Mesendoderm (in vitro differentiated cells): ENCODE results near the gene OR10AD1.
A peak's percentile ranks its signal among the peaks of the same experiment; 100 is the strongest.

Experiments used
- DNase-seq: peaks from one replicate; pipeline ENCODE4 v3.0.0; 2013
- H2AK5ac ChIP-seq: 2 replicates; pipeline ENCODE4 v1.6.1; 2013; ENCODE audit warnings: low read length, inconsistent platforms
- H2BK120ac ChIP-seq: 2 replicates; pipeline ENCODE4 v1.6.1; 2013; ENCODE audit warnings: low read depth, mild to moderate bottlenecking, low read length, moderate library complexity, mixed read lengths
- H2BK15ac ChIP-seq: replicated peaks from 2 replicates; pipeline ENCODE4 v1.6.1; 2013; ENCODE audit warnings: low read depth, mild to moderate bottlenecking, moderate library complexity
- H2BK5ac ChIP-seq: 2 replicates; pipeline ENCODE4 v1.6.1; 2013; ENCODE audit warnings: low read length, inconsistent platforms
- H3K18ac ChIP-seq: 2 replicates; pipeline ENCODE4 v1.6.1; 2013; ENCODE audit warnings: mild to moderate bottlenecking, low read length, mixed read lengths
- H3K23ac ChIP-seq: one replicate; pipeline ENCODE4 v1.6.1; 2013; ENCODE audit warnings: low read length
- H3K27ac ChIP-seq: 2 replicates; pipeline ENCODE4 v1.5.1; 2013; ENCODE audit warnings: low read depth, mild to moderate bottlenecking, inconsistent platforms, low read length, moderate library complexity
- H3K27me3 ChIP-seq: 2 replicates; pipeline ENCODE4 v1.6.1; 2013; ENCODE audit warnings: low read length, control low read depth, mild to moderate bottlenecking, inconsistent platforms; ENCODE audit not compliant: insufficient read depth, poor library complexity
- H3K36me3 ChIP-seq: 2 replicates; pipeline ENCODE4 v1.6.1; 2013; ENCODE audit warnings: low read length, inconsistent platforms; ENCODE audit not compliant: control insufficient read depth, insufficient read depth
- H3K4ac ChIP-seq: one replicate; pipeline ENCODE4 v1.6.1; 2013; ENCODE audit warnings: low read depth, mild to moderate bottlenecking, low read length, moderate library complexity
- H3K4me1 ChIP-seq: 2 replicates; pipeline ENCODE4 v1.6.1; 2013; ENCODE audit warnings: low read depth, low read length, inconsistent platforms; ENCODE audit not compliant: control insufficient read depth
- H3K4me2 ChIP-seq: 2 replicates; pipeline ENCODE4 v1.6.1; 2013; ENCODE audit warnings: low read length
- H3K4me3 ChIP-seq: 2 replicates; pipeline ENCODE4 v1.5.1; 2013; ENCODE audit warnings: mild to moderate bottlenecking, low read length
- H3K56ac ChIP-seq: one replicate; pipeline ENCODE4 v1.6.1; 2013; ENCODE audit warnings: low read length
- H3K79me1 ChIP-seq: 2 replicates; pipeline ENCODE4 v1.6.1; 2013; ENCODE audit warnings: low read length, inconsistent platforms
- H3K79me2 ChIP-seq: 2 replicates; pipeline ENCODE4 v1.6.1; 2013; ENCODE audit warnings: mild to moderate bottlenecking, low read length; ENCODE audit not compliant: control insufficient read depth, insufficient read depth
- H3K9ac ChIP-seq: 2 replicates; pipeline ENCODE4 v1.6.1; 2013; ENCODE audit warnings: low read length, inconsistent platforms
- H4K5ac ChIP-seq: one replicate; pipeline ENCODE4 v1.6.1; 2013; ENCODE audit warnings: low read length
- H4K8ac ChIP-seq: one replicate; pipeline ENCODE4 v1.6.1; 2013; ENCODE audit warnings: low read depth, mild to moderate bottlenecking, control low read depth, low read length, moderate library complexity
- WGBS: extraction: QIAGEN DNeasy Blood & Tissue Kit; methylation state at CpG from one replicate; pipeline ENCODE4 v1.1.7; 2013; ENCODE audit warnings: low lambda C conversion rate, missing lambda C conversion rate; ENCODE audit not compliant: insufficient coverage; ENCODE audit errors: extremely low coverage; 5-methylcytosine and 5-hydroxymethylcytosine counted together

OR10AD1 gene

DNA sequence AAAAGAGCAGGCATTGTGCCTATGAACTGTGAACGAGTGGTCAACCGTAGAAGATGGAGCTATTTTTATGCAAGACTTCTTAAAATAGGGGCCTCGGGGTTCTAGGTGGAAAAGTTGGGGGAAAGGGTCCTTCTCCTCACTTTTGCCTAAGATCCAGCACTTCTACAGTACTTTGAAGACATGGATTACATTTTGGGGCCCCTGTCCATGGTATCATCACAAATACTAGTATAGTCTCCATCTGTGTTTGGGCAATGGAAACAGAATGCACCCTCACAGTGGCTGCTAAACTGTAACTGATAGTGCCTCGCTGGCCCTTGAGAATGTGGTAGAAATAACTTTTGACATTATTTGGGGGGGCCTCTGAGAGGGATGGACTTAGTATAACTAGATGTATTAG is 25.1 kb downstream of the OR10AD1 start:
- Histone ChIP-seq H3K4me3 (no peak overlapping the region), H3K23ac (no peak overlapping the region)

DNA sequence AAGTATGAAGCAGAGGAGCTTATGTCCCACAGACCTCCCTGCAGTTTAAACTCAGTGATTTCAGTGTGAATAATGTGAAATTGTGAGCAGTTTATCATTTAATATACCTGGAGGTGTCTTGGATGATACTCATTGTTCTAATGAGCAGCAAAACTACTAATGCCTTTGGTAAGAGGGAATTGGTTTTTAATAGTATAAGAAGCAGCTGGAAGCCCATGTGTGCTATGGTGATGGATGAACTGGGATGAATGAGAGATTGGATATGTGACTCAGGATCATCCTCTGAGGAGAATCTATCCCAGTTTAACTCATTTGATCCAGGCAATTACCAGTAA is 26.7 kb downstream of the OR10AD1 start:
- no peak overlapping the region for H3K27ac ChIP-seq

More for the DNA sequence above, 25.1 kb downstream of the OR10AD1 start:
- no peaks in the 10 kb centered on the region for H3K36me3 ChIP-seq
- H2BK120ac ChIP-seq, result no peak overlapping the region
- H3K56ac ChIP-seq, result no peak overlapping the region
- no peak overlapping the region for H3K4me2 ChIP-seq
- H3K27me3 ChIP-seq, result peaks cover 11% of the 10 kb centered on the region
- H2BK15ac ChIP-seq, result no peak overlapping the region
- H3K4me1 ChIP-seq, result no peaks in the 10 kb centered on the region
- H4K5ac ChIP-seq, result no peak overlapping the region
- H3K27ac ChIP-seq, result no peak overlapping the region
- no peaks in the 10 kb centered on the region for H3K79me2 ChIP-seq
- no peak overlapping the region for H2BK5ac ChIP-seq
- no peak overlapping the region for H2AK5ac ChIP-seq
- no peak overlapping the region for H4K8ac ChIP-seq
- no peak overlapping the region for H3K18ac ChIP-seq
- no peaks in the 10 kb centered on the region for H3K79me1 ChIP-seq
- no peak overlapping the region for H3K9ac ChIP-seq
- no CpG with 5 or more reads among the region's 4 CpGs for WGBS
- no peak overlapping the region for H3K4ac ChIP-seq
- no peak for DNase-seq

DNA sequence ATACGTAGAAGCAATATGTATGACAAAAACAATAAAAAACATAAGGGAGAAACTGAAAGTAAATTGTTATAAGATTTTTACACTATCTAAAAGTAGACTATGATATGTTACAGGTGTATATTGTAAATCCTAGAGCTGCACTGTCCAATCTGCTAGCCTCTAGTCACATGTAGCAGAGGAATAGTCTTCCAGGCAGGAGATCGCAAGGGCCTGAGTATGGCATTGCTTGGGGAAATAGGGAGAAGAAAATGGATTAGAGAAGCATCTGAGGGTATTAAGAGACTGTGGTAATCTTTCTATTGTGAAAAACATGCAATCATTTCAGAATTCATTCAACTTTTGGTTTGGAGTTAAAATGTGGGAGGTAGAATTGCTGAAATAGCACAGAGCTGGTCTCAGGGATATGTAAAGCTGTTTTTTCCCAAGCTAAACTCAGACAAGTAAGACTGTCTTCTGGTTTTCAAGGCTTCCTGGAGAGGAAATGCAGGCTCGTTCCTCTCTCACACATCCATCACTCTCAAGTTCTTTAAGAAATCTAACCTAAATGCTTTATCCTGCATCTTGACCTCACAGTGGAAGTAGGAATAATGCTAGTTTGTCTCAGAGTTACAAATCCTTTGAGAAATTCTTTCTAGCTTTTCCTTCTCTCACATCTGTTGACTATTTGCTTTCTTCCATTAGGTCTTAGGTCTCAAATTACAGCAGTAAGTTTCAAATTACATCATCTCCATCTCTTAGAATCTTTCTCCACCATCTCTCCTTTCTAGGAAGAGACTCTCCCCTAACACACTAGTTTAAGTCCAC is 27.3 kb downstream of the OR10AD1 start:
- Histone ChIP-seq H3K4me1 (no peaks in the 10 kb centered on the region), H3K79me2 (no peaks in the 10 kb centered on the region), H2BK5ac (no peak overlapping the region), H3K79me1 (no peaks in the 10 kb centered on the region), H4K5ac (no peak overlapping the region), H3K18ac (no peak overlapping the region), H3K36me3 (no peaks in the 10 kb centered on the region), H4K8ac (no peak overlapping the region), H3K4me2 (no peak overlapping the region), H3K9ac (no peak overlapping the region), H3K56ac (no peak overlapping the region), H3K23ac (no peak overlapping the region), H2BK15ac (no peak overlapping the region), H3K4ac (no peak overlapping the region), H3K4me3 (no peak overlapping the region), H2BK120ac (no peak overlapping the region), H3K27ac (no peak overlapping the region), H2AK5ac (no peak overlapping the region), H3K27me3 (no peaks in the 10 kb centered on the region)
- peak; percentile 40 for DNase-seq
- WGBS, result no CpG with 5 or more reads among the region's 3 CpGs

More for the DNA sequence above, 26.7 kb downstream of the OR10AD1 start:
- Histone ChIP-seq H4K8ac (no peak overlapping the region), H3K4me1 (no peaks in the 10 kb centered on the region), H2BK15ac (no peak overlapping the region), H3K79me1 (no peaks in the 10 kb centered on the region), H3K23ac (no peak overlapping the region), H3K56ac (no peak overlapping the region), H2BK5ac (no peak overlapping the region), H2BK120ac (no peak overlapping the region), H4K5ac (no peak overlapping the region), H3K4me2 (no peak overlapping the region), H2AK5ac (no peak overlapping the region), H3K18ac (no peak overlapping the region), H3K9ac (no peak overlapping the region), H3K27me3 (peaks cover 3% of the 10 kb centered on the region), H3K36me3 (no peaks in the 10 kb centered on the region), H3K4ac (no peak overlapping the region), H3K79me2 (no peaks in the 10 kb centered on the region), H3K4me3 (no peak overlapping the region)
- DNase-seq, result no peak

DNA sequence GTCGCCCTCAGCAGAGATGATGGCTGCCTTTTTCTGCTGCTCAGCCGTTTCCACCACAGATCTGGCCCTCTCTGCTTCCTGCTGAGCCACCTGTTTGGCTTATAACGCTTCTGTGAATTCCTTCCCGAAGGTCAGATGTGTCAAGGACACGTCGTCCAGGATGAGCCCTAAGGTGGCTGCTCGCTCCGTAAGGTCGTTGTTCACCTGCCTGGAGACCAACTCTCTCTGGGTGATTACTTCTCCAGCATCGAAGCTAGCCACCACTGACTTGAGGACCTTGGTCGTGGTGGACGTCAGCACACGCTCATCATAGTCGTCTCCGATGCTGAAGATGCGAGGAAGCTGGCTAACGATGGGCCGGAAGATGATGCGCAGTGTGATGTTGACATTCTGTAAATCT is 34.1 kb downstream of the OR10AD1 start:
- H3K27me3 ChIP-seq, result no peaks in the 10 kb centered on the region
- H3K4me2 ChIP-seq, result no peak overlapping the region
- no peaks in the 10 kb centered on the region for H3K4me1 ChIP-seq
- H2AK5ac ChIP-seq, result no peak overlapping the region
- H3K4ac ChIP-seq, result no peak overlapping the region
- WGBS, result no CpG with 5 or more reads among the region's 19 CpGs
- no peak overlapping the region for H4K8ac ChIP-seq
- no peak overlapping the region for H3K23ac ChIP-seq
- no peak overlapping the region for H3K9ac ChIP-seq
- H2BK5ac ChIP-seq, result no peak overlapping the region
- H3K18ac ChIP-seq, result no peak overlapping the region
- no peak overlapping the region for H3K56ac ChIP-seq
- H3K79me2 ChIP-seq, result no peaks in the 10 kb centered on the region
- H3K79me1 ChIP-seq, result no peaks in the 10 kb centered on the region
- no peak for DNase-seq
- no peak overlapping the region for H3K4me3 ChIP-seq
- H4K5ac ChIP-seq, result no peak overlapping the region
- no peak overlapping the region for H2BK15ac ChIP-seq
- H2BK120ac ChIP-seq, result no peak overlapping the region
- no peak overlapping the region for H3K27ac ChIP-seq
- H3K36me3 ChIP-seq, result no peaks in the 10 kb centered on the region

DNA sequence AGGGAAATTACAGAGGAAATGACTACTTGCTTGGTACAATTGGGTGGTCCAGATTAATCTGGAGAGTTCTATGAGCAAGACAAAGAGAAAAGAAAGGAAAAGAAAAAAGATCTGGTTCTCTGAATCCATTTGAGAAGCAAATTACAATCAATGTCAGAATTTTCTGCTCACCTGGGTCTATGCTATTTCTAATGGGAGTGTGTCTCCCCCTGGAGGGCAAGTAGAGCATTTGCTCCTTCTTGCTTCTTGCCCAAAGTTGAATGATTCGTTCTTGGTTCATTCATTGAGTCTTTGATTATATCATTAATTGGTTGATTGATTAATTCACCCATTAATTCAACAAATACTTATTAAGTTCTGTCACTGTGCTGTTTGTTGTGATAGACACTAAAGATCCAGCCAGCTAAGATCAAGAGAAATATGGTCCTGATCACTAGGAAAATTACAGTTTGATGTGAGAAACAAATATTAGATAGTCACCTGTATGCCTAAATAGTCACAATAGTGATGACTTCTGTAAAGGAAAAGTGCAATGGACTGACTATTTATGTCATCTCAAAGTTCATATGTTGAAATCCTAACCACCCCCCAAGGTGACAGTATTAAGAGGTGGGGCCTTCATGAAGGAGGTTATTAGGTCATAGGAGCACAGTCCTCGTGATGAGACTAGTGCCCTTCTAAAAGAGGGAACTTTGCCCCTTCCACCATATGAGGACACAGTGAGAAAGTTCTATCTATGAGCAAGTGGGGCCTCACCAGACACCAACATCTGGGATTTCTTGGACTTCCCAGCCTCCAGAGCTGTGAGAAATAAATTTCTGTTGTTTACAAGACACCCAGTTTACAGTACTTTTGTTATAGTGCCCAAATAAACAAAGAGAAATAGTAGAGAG is 37.8 kb downstream of the OR10AD1 start:
- no peak overlapping the region for H2BK5ac ChIP-seq
- no peak overlapping the region for H3K4me2 ChIP-seq
- H3K23ac ChIP-seq, result no peak overlapping the region
- no peak overlapping the region for H3K27ac ChIP-seq
- no peaks in the 10 kb centered on the region for H3K79me2 ChIP-seq
- no peak overlapping the region for H3K4ac ChIP-seq
- H3K56ac ChIP-seq, result no peak overlapping the region
- DNase-seq, result peak; percentile 71
- no peak overlapping the region for H3K9ac ChIP-seq
- no peaks in the 10 kb centered on the region for H3K79me1 ChIP-seq
- no peak overlapping the region for H3K4me3 ChIP-seq
- H3K27me3 ChIP-seq, result no peaks in the 10 kb centered on the region
- H4K5ac ChIP-seq, result no peak overlapping the region
- no peaks in the 10 kb centered on the region for H3K4me1 ChIP-seq
- no peak overlapping the region for H2BK15ac ChIP-seq
- no peak overlapping the region for H3K18ac ChIP-seq
- no peak overlapping the region for H2AK5ac ChIP-seq
- WGBS, result no CpG with 5 or more reads among the region's 2 CpGs
- H2BK120ac ChIP-seq, result no peak overlapping the region
- no peak overlapping the region for H4K8ac ChIP-seq
- H3K36me3 ChIP-seq, result no peaks in the 10 kb centered on the region
